M059J (cell line): ENCODE data around the gene MYCN. TPM values are rescaled to one million over a fixed set of nuclear protein-coding genes. Genes with fewer than 3 reads are reported as not detected.

ENCODE experiments used
- DNase-seq: peaks from one replicate; pipeline ENCODE4 v3.0.0-alpha.2; 2012; ENCODE audit warnings: low read depth
- total RNA-seq: library from RNA; depleted of rRNA; stranded (reverse); fragments of >200 nt; shearing (Covaris generic); gene quantifications from 2 replicates; pipeline ENCODE4 v1.2.3, GENCODE V29; 2014

MYCN gene
- total RNA-seq, 1 experiment from 2014 or later: not detected

DNA sequence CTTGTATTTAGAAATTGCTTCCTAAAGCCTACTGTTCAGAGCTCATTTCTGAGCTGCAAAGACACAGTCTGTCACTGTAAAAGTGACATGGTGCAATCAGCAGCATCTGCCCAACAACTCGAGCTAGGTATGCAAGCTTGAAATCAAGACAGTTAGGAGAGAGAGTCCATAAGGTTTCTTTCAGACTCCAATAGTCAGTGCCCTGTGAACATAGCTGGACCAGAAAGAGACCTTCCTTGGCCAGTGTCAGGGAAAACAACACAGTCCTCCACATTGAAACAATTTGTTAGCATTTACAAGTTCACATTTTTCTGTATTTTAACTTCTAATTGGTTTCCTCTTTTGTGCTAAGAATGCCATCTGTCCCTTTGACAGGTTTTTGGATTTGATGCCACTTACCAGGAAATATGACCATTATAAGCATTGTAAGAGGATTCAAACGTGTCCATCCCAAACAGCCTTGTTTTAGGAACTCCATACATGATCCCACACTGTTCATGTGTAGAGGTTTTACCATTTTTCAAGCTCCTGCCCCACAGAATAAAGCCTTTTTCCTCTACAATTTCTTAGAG is 8.9 kb upstream of the MYCN start:
- DNase-seq: no peak

DNA sequence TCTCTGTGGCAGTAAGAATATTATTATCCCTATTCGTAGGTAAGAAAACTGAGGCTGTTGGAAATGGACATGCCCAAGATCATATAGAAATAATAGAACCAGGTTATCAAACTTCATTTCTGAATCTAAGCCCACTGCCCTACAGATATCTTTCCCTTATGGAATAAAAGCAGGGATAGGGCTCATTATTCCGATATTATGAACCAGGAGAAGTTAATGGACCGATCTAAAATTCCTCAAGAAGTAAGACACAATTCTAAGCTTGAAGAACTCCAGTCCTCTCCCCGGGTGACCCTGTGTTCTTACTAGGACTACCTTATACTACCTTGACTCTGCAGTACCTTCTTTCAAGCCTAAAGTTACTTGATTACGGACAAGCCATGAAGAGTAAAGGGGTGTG is 8.4 kb upstream of the MYCN start:
- no peak for DNase-seq

DNA sequence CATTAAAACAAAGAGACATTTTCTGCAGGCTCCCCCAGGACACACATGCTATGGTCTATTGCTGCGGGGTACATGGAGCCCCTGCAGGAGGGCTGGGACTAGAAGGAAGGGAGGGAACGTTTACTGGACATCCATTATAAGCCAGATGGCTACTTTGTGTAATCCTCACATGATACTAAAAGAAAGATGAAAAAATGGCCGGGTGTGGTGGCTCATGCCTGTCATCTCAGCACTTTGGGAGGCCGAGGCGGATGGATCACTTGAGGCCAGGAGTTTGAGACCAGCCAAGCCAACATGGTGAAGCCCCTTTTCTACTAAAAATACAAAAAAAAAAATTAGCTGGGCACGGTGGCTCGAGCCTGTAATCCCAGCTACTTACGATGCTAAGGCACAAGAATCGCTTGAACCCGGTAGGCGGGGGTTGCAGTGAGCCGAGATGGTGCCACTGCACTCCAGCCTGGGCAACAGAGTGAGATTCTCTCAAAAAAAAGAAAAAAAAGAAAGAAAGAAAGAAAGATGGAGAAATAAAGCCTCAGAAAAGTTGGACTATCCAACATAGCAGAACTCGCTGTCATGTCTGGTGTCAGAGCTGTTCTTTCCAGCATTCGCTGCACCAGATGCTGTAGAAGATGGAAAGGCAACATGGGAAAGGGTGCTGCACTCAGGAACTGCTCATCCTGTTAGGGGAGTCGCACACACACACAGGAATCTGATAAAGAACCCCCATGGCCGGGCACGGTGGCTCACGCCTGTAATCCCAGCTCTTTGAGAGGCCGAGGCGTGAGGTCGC is 7.8 kb upstream of the MYCN start:
- DNase-seq: no peak

DNA sequence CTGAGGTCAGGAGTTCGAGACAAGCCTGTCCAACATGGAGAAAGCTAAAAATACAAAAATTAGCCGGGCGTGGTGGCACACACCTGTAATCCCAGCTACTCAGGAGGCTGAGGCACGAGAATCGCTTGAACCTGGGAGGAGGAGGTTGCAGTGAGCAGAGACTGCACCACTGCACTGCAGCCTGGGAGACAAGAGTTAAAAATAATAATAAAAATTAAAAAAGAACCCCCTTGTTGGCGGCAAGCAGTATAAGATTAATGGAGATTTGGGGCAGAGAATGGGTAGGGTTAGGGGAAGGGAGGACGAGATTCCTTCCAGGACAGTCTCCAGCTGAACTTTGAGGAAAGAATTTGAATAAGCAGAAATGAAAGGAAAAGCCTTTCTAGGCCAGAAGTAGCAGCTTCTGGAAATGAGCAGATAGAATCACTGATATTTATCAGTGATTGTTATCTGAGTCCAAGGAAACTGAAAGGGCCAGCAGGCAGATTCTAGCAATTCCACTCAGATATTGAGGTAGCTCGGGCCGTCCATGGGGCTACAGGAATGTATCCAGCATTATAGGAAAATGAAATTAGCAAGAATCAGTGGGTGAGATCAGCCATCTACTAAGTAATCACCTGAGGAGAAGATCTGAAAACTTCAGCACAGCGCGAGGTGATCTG is 7.0 kb upstream of the MYCN start:
- DNase-seq: no peak

DNA sequence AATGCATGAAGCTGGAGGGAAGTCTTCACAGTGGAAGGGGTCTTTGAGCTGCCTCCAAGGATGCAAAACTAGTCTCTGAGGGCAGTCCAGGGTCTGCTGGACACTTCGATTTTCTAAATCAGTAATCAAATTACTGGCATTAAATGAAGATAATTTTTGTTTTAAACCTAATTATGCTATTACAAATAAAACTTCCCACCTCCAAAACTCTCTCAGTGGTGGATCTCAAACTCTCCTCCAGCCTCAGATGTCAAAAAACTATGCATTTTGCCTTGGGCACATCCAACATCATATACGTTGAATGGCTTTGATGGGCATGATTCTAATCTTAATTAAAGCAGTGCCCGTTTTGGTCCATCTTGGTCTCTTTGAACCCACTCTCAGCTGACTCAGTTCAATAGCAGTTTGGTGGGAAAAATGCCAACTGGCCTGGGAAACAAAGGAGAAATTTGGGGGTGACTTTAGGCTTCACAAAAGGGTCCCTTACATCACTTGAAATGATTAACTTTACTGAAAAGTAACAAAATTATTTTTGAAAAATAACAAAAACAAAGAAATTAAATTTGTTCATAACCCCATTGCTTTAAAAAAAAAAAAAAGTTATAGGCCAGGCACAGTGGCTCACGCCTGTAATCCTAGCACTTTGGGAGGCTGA is 5.9 kb upstream of the MYCN start:
- DNase-seq: no peak

DNA sequence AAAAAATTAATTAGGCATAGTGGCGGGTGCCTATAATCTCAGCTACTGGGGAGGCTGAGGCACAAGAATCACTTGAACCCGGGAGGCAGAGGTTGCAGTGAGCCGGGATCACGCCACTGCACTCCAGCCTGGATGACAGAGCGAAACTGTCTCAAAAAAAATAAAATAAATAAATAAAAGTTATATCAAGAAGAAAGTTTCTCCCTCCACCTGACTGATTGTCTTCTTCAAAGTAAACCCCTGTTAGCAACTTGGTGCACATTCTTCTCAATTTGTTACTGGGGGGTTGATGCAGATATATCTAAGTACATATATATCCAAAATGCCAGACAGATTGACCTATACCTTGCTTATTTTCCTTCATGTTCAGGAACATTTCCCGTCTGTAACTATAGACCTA is 5.2 kb upstream of the MYCN start:
- DNase-seq: no peak

DNA sequence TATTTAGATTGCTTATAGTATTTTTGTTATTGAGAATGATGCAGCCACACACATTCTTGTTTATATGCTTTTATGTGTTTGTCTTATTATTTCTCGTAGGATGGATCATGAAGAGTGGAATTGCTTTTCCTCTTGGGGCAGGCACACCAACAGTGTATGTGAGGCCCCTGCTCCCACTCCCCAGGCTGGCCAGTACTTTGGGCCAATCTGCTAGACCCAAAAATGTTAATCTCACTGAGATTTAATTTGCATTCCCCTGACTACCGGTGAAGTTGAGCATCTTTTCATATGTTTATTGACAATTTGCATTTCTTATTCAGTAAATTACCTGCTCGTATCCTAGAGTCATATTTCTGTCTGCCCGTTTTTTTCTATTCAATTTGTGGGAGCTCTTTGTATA is 4.7 kb upstream of the MYCN start:
- no peak for DNase-seq

DNA sequence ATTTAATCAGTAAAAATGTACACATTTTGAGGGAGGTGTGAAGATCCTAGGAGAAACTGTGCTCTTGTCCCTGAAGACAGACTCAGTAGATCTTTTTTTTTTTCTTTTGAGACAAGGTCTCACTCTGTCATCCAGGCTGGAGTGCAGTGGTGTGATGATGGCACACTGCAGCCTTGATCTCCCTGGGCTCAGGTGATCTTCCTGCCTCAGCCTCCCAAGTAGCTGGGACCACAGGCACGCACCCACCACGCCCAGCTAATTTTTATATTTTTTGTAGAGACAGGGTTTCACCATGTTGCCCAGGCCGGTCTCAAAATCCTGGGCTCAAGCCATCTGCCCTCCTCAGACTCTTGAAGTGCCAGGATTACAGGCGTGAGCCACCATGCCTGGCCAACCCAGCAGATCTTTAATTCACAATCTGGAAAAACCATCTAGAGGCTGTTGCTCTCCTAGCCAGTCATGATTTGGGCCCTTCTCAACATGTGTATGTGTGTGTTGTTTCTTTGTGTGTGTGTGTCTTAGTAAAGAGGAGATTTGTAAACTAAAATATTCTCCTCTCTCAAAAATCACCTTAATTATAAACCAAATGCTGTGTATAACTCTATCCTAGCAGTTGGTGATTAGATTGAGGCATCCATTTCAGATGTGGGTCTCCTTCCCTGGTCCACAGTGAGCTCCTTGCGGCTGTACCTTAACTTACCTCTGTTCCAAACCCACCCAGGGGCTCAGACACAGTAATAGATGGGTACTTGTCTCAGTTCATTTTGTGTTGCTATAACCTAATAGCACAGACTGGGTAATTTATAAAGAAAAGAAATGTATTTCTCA is 3.9 kb upstream of the MYCN start:
- DNase-seq: no peak

DNA sequence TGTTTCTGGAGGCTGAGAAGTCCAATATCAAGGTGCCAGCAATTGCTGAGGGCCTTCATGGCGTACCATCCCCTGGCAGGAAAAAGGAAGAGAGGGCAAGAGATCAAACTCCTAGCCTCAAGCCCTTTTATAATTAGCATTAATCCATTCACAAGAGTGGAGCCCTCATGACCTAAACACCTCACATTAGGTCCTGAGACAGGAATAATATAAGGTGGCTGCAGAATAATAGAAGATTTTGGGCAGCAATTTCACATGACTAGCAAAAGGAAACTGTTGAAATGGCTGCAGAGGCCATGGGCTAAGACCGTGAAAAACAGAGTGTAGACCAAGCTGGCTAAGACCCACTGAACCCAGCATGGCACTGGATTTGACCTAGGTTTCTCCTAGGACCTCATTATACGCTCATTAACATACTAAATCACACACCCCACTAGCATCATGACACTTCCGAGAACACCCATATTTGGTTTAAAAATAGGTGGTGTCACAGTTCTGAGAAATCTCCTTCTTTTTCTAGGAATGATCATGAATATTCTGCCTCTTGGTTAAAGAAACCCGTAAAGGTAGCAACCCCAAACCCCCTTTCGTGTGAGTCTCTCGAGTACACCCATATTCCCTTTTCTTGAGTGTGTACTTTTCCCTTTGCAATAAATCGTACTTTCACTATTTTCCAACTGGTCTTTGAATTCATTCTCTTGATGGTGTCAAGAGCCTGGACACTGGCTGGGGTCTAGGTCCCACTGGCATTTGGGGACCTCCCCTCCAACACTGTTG is 3.1 kb upstream of the MYCN start:
- no peak for DNase-seq

DNA sequence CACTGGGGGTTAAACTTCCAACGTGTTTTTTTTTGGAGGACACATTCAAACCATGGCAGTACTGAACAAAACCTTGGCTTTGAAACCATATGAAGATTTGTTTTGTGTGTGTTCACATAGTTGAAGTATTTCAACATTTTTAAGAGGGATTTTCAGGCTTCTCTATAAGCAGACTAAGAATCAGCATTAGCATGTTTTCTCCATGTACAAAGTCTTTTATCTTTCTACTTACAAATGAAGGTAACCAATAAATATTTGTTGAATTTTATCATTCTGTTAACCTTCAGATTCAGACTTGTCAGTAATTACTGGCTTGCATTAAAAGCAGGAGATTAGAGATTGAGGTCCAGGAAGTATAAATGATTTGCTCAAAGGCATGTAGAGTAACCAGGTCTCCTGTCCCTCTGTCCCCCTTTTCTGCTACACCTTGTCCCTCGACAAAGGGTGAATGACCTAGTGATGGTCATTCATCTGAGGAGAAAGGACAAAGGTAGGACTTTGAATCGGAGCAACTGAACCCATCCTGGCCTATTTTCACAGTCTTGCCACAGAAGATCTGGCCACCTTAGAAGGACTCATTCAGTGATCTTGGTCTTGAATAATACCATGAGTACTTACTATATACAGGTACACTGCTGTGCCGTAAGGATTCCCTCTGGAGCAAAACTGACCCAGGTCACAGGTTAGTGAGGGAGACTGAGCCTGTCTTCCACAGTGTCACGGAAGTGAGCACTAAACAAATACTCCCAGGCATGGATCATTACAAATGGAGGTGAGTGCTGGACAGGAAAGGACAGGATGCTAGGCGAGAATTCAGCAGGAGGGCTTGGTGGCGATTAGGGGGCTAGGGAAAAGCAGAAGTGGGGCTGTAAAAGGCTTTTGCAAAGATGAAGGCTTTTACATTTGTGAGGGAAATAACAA is 2.2 kb upstream of the MYCN start:
- no peak for DNase-seq

DNA sequence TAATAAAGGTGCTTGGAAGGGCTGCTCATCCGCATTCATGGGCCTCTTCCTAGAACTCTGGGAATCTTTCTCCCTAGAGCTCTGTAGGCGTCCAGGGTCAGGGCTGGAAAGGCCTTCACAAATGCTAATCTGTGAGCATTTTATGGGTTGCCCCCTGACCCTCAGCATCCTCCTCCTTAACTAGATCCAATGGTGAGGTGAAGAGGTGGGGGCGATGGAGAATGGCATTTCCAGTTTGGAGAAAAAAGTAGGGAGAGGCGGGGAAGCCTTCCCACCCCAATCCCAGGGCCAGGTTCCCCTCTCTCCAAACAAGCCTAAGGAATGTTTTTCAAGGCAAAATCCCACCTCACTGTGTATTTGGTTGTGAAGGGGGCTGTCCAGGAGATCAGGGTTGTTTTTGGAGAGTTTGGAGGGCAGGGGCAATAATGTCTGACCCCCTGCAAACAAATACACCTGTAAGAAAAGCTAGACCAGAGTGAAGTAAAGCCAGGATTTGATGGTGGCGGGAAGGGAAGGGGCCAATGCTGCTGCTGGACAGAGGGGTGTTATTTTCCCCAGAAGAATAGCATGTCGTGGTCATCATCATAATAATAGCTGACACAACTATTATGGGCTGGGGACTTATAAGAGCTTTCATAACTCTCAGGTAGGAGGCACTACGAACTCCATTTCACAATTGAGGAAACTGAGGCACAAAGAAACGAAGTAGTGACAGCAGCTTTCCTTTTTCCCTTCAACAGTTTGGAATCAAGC is 1.4 kb upstream of the MYCN start:
- no peak for DNase-seq

DNA sequence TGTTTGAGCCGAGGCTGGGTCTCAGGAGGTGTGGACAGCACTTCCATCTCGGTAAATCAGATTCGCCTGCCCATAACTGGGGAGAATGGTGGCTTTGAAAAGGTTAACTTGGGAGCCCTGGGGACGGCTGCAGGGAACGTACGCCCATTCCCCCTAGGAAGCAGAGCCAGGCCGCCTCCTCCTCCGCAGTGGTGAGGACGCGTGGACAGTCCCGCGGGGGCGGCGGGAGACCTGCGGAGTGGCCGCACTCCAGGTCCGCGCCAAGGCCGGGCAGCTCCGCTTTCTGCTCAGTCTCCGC is 845 bp upstream of the MYCN start:
- no peak for DNase-seq

DNA sequence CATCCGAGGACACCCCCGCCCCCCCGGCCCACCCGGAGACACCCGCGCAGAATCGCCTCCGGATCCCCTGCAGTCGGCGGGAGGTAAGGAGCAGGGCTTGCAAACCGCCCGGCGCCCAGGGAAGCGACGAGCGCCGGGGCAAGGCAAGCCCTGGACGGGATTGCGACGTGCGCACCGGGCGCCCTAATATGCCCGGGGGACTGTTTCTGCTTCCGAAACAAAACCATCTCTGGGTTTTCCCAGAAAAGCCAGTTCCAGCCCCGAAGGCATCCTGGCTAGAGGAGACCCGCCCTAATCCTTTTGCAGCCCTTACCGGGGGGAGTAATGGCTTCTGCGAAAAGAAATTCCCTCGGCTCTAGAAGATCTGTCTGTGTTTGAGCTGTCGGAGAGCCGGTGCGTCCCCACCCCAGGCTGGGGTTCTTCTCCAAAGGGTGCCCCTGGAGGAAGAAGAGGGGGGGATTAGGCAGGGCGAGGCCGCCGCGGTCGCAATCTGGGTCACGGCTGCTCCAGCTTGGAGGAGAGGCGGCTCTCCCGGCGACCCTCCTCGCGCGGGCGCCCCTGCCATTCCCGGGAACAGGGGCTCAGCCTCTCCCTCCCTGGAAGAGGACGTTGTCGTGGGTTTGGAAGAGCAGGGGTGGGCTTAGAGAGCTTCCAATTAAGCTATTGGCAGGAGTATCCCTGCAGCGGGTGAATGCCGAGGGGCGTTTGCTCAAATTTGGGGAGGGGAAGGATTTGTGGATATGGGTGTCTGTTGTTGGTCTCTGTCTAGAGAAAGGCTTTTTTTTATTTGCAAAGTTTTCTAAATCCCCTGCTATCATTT is 521 bp downstream of the MYCN start:
- DNase-seq: no peak

DNA sequence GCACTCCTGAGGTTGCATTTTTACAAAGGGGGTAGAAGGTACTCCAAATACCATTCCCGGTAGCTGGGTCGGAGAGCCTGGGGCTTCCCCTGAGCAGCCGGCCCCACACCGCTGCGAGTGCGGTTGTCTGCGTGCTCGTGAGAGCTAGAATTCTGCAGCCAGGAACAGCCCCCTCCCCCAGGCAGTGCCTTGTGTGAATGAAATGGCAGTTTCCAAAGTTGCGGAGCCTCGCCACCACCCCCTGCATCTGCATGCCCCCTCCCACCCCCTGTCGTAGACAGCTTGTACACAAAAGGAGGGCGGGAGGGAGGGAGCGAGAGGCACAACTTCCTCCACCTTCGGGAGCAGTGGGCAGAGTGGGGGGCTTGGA is 1.1 kb downstream of the MYCN start:
- no peak for DNase-seq

DNA sequence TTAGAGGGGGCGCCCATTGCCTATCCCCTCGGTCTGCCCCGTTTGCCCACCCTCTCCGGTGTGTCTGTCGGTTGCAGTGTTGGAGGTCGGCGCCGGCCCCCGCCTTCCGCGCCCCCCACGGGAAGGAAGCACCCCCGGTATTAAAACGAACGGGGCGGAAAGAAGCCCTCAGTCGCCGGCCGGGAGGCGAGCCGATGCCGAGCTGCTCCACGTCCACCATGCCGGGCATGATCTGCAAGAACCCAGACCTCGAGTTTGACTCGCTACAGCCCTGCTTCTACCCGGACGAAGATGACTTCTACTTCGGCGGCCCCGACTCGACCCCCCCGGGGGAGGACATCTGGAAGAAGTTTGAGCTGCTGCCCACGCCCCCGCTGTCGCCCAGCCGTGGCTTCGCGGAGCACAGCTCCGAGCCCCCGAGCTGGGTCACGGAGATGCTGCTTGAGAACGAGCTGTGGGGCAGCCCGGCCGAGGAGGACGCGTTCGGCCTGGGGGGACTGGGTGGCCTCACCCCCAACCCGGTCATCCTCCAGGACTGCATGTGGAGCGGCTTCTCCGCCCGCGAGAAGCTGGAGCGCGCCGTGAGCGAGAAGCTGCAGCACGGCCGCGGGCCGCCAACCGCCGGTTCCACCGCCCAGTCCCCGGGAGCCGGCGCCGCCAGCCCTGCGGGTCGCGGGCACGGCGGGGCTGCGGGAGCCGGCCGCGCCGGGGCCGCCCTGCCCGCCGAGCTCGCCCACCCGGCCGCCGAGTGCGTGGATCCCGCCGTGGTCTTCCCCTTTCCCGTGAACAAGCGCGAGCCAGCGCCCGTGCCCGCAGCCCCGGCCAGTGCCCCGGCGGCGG is 1.7 kb downstream of the MYCN start:
- DNase-seq: no peak

DNA sequence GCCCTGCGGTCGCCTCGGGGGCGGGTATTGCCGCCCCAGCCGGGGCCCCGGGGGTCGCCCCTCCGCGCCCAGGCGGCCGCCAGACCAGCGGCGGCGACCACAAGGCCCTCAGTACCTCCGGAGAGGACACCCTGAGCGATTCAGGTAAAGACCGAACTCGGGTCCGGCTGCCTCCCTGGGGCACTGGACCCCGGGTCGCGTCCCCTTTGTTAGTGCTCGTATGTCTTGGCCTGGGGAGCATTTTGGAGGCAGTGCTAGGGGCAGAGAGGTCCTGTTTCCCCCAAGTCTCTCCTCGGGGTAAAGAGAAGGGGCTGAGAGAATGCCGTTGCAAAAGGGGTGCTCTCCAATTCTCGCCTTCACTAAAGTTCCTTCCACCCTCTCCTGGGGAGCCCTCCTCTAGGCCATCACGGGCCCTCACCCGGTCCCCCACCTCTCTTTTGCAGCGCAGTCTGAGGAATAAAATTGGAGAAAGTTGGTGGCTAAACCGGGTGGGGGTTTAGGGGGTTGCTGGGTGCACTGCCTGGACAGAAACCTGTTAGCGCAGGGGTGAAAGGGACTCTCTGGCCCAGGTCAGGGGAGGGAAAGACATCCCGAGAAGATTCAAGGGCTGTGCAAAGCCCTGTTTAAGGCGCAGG is 2.5 kb downstream of the MYCN start:
- no peak for DNase-seq
